K562 (cell line): ENCODE measurements around the gene TARM1.

ENCODE experiments used
- CEBPB ChIP-seq: fragments of 450-650 bp; IDR thresholded peaks from 2 replicates; pipeline ENCODE4 v1.6.1; 2016; ENCODE audit warnings: missing genetic modification characterization, missing compliant biosample characterization
- CREB1 ChIP-seq, 2 experiments: sonication (generic) in 1 of 2; formaldehyde crosslinking in 1 of 2; IDR thresholded peaks; 2 replicates each; pipeline versions ENCODE4 v1.6.1 to v1.8.0; 2012 to 2022; ENCODE audit warnings: inconsistent platforms in 1 of 2, mild to moderate bottlenecking in 1 of 2, missing genetic modification reagents in 1 of 2, moderate library complexity in 1 of 2
- KAT7 ChIP-seq: sonication (generic); formaldehyde crosslinking; IDR thresholded peaks from 2 replicates; pipeline ENCODE4 v1.8.0; 2022; ENCODE audit warnings: missing genetic modification reagents, mild to moderate bottlenecking, borderline replicate concordance
- KDM1A ChIP-seq, 2 experiments: fragments of 450-650 bp; IDR thresholded peaks; 2 replicates each; pipeline ENCODE4 v1.6.1; 2016; ENCODE audit warnings: mild to moderate bottlenecking in 2 of 2
- MEF2D ChIP-seq: conservative IDR thresholded peaks from 2 replicates; pipeline ENCODE4 v1.6.1; 2016; ENCODE audit warnings: low read depth, missing genetic modification characterization, missing compliant biosample characterization
- NR3C1 ChIP-seq: sonication (generic); formaldehyde crosslinking; IDR thresholded peaks from 2 replicates; pipeline ENCODE4 v1.8.1; 2022; ENCODE audit warnings: missing genetic modification reagents
- ZNF253 ChIP-seq: fragments of 250-450 bp; sonication (Bioruptor Pico); conservative IDR thresholded peaks from 2 replicates; pipeline ENCODE4 v1.6.1; 2021; ENCODE audit warnings: mild to moderate bottlenecking
- TF ChIP-seq, protein P1 (sequence below), 2 experiments: IDR thresholded peaks; 2 replicates each; pipeline ENCODE4 v1.6.1; 2012; ENCODE audit warnings: improper control_type of control experiment in 2 of 2, low read depth in 2 of 2, low read length in 2 of 2, borderline replicate concordance in 1 of 2
- TF ChIP-seq, protein P2 (sequence below): fragments of 450-650 bp; IDR thresholded peaks from 2 replicates; pipeline ENCODE4 v1.6.1; 2017; ENCODE audit warnings: antibody characterized with exemption, mild to moderate bottlenecking
- TF ChIP-seq, protein P3 (sequence below), 3 experiments: IDR thresholded peaks in 2 of 3; conservative IDR thresholded peaks in 1 of 3; 2 replicates each; pipeline ENCODE4 v1.5.1; 2011 to 2012; ENCODE audit warnings: low read length in 3 of 3, mild to moderate bottlenecking in 3 of 3, control low read depth in 2 of 3, improper control_type of control experiment in 1 of 3, inconsistent platforms in 1 of 3, low read depth in 1 of 3, mixed read lengths in 1 of 3, moderate library complexity in 1 of 3; ENCODE audit not compliant: insufficient read depth in 2 of 3
- TF ChIP-seq, protein P4 (sequence below), 2 experiments: IDR thresholded peaks; 2 replicates each; pipeline ENCODE4 v1.6.1; 2011; ENCODE audit warnings: borderline replicate concordance in 1 of 2, control low read depth in 1 of 2, low read depth in 1 of 2, low read length in 1 of 2, mild to moderate bottlenecking in 1 of 2, mixed read lengths in 1 of 2, moderate library complexity in 1 of 2; ENCODE audit not compliant: insufficient read depth in 1 of 2, insufficient read length in 1 of 2, poor library complexity in 1 of 2, severe bottlenecking in 1 of 2; ENCODE audit errors: extremely low read depth in 1 of 2
- TF ChIP-seq, protein P5 (sequence below): fragments of 200-800 bp; sonication (Bioruptor generic); IDR thresholded peaks from 2 replicates; pipeline ENCODE4 v1.6.1; 2017; ENCODE audit warnings: missing genetic modification characterization, missing compliant biosample characterization
- TF ChIP-seq, protein P6 (sequence below): sonication (generic); formaldehyde crosslinking; IDR thresholded peaks from 2 replicates; pipeline ENCODE4 v1.8.0; 2022; ENCODE audit warnings: missing genetic modification reagents, mild to moderate bottlenecking, borderline replicate concordance
- TF ChIP-seq, protein P7 (sequence below): fragments of 250-450 bp; sonication (Bioruptor Pico); IDR thresholded peaks from 2 replicates; pipeline ENCODE4 v1.8.0; 2022; ENCODE audit warnings: inconsistent platforms

DNA sequence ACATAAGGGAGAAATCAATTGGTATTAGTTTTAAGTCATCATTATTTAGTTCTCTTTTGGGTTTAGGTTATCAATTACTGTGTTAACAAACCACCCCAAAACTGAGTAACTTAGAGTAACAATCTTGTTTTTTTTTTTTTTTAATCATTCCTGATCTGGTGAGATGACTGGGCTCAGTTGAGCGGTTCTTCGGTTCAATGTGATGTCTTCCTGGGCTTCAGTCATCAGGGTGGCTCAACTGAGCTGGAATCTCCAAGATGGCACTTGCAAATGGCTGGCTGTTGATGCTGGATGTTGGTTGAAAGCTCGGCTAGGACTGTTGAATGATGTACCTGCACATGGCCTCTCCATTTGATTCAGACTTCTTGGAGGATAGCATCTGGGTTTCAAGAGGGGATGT, 3.2 kb upstream of the TARM1 start:
- TF ChIP-seq KAT7 (CRISPR knock-in tag) (no peak), ZNF253 (CRISPR knock-in tag) (no peak), MEF2D (tag) (no peak), CEBPB (tag) (no peak), CREB1 (IDR thresholded peaks at IDR 0.05) (no peak), CREB1 (CRISPR knock-in tag; IDR thresholded peaks at IDR 0.05) (no peak), NR3C1 (CRISPR knock-in tag) (no peak), KDM1A (IDR thresholded peaks at IDR 0.05) (no peak)
- TF ChIP-seq, protein P1, sequence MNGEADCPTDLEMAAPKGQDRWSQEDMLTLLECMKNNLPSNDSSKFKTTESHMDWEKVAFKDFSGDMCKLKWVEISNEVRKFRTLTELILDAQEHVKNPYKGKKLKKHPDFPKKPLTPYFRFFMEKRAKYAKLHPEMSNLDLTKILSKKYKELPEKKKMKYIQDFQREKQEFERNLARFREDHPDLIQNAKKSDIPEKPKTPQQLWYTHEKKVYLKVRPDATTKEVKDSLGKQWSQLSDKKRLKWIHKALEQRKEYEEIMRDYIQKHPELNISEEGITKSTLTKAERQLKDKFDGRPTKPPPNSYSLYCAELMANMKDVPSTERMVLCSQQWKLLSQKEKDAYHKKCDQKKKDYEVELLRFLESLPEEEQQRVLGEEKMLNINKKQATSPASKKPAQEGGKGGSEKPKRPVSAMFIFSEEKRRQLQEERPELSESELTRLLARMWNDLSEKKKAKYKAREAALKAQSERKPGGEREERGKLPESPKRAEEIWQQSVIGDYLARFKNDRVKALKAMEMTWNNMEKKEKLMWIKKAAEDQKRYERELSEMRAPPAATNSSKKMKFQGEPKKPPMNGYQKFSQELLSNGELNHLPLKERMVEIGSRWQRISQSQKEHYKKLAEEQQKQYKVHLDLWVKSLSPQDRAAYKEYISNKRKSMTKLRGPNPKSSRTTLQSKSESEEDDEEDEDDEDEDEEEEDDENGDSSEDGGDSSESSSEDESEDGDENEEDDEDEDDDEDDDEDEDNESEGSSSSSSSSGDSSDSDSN (IDR thresholded peaks at IDR 0.05; ENCODE audit: borderline replicate concordance in 1 of 2, low read depth in 2 of 2, low read length in 2 of 2): no peak
- TF ChIP-seq, protein P2, sequence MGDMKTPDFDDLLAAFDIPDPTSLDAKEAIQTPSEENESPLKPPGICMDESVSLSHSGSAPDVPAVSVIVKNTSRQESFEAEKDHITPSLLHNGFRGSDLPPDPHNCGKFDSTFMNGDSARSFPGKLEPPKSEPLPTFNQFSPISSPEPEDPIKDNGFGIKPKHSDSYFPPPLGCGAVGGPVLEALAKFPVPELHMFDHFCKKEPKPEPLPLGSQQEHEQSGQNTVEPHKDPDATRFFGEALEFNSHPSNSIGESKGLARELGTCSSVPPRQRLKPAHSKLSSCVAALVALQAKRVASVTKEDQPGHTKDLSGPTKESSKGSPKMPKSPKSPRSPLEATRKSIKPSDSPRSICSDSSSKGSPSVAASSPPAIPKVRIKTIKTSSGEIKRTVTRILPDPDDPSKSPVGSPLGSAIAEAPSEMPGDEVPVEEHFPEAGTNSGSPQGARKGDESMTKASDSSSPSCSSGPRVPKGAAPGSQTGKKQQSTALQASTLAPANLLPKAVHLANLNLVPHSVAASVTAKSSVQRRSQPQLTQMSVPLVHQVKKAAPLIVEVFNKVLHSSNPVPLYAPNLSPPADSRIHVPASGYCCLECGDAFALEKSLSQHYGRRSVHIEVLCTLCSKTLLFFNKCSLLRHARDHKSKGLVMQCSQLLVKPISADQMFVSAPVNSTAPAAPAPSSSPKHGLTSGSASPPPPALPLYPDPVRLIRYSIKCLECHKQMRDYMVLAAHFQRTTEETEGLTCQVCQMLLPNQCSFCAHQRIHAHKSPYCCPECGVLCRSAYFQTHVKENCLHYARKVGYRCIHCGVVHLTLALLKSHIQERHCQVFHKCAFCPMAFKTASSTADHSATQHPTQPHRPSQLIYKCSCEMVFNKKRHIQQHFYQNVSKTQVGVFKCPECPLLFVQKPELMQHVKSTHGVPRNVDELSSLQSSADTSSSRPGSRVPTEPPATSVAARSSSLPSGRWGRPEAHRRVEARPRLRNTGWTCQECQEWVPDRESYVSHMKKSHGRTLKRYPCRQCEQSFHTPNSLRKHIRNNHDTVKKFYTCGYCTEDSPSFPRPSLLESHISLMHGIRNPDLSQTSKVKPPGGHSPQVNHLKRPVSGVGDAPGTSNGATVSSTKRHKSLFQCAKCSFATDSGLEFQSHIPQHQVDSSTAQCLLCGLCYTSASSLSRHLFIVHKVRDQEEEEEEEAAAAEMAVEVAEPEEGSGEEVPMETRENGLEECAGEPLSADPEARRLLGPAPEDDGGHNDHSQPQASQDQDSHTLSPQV: no peak
- TF ChIP-seq, protein P3, sequence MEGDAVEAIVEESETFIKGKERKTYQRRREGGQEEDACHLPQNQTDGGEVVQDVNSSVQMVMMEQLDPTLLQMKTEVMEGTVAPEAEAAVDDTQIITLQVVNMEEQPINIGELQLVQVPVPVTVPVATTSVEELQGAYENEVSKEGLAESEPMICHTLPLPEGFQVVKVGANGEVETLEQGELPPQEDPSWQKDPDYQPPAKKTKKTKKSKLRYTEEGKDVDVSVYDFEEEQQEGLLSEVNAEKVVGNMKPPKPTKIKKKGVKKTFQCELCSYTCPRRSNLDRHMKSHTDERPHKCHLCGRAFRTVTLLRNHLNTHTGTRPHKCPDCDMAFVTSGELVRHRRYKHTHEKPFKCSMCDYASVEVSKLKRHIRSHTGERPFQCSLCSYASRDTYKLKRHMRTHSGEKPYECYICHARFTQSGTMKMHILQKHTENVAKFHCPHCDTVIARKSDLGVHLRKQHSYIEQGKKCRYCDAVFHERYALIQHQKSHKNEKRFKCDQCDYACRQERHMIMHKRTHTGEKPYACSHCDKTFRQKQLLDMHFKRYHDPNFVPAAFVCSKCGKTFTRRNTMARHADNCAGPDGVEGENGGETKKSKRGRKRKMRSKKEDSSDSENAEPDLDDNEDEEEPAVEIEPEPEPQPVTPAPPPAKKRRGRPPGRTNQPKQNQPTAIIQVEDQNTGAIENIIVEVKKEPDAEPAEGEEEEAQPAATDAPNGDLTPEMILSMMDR (IDR thresholded peaks at IDR 0.05 in 2 of 3, conservative IDR thresholded peaks at IDR 0.05 in 1 of 3; ENCODE audit: insufficient read depth in 2 of 3, low read depth in 1 of 3, low read length in 3 of 3): no peak
- TF ChIP-seq, protein P4, sequence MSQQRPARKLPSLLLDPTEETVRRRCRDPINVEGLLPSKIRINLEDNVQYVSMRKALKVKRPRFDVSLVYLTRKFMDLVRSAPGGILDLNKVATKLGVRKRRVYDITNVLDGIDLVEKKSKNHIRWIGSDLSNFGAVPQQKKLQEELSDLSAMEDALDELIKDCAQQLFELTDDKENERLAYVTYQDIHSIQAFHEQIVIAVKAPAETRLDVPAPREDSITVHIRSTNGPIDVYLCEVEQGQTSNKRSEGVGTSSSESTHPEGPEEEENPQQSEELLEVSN (IDR thresholded peaks at IDR 0.05; ENCODE audit: borderline replicate concordance in 1 of 2, extremely low read depth in 1 of 2, insufficient read depth in 1 of 2, insufficient read length in 1 of 2, low read depth in 1 of 2, low read length in 1 of 2, poor library complexity in 1 of 2, severe bottlenecking in 1 of 2): no peak
- TF ChIP-seq, protein P5, sequence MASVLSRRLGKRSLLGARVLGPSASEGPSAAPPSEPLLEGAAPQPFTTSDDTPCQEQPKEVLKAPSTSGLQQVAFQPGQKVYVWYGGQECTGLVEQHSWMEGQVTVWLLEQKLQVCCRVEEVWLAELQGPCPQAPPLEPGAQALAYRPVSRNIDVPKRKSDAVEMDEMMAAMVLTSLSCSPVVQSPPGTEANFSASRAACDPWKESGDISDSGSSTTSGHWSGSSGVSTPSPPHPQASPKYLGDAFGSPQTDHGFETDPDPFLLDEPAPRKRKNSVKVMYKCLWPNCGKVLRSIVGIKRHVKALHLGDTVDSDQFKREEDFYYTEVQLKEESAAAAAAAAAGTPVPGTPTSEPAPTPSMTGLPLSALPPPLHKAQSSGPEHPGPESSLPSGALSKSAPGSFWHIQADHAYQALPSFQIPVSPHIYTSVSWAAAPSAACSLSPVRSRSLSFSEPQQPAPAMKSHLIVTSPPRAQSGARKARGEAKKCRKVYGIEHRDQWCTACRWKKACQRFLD: no peak
- TF ChIP-seq, protein P6, sequence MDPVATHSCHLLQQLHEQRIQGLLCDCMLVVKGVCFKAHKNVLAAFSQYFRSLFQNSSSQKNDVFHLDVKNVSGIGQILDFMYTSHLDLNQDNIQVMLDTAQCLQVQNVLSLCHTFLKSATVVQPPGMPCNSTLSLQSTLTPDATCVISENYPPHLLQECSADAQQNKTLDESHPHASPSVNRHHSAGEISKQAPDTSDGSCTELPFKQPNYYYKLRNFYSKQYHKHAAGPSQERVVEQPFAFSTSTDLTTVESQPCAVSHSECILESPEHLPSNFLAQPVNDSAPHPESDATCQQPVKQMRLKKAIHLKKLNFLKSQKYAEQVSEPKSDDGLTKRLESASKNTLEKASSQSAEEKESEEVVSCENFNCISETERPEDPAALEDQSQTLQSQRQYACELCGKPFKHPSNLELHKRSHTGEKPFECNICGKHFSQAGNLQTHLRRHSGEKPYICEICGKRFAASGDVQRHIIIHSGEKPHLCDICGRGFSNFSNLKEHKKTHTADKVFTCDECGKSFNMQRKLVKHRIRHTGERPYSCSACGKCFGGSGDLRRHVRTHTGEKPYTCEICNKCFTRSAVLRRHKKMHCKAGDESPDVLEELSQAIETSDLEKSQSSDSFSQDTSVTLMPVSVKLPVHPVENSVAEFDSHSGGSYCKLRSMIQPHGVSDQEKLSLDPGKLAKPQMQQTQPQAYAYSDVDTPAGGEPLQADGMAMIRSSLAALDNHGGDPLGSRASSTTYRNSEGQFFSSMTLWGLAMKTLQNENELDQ (CRISPR knock-in tag): no peak
- TF ChIP-seq, protein P7, sequence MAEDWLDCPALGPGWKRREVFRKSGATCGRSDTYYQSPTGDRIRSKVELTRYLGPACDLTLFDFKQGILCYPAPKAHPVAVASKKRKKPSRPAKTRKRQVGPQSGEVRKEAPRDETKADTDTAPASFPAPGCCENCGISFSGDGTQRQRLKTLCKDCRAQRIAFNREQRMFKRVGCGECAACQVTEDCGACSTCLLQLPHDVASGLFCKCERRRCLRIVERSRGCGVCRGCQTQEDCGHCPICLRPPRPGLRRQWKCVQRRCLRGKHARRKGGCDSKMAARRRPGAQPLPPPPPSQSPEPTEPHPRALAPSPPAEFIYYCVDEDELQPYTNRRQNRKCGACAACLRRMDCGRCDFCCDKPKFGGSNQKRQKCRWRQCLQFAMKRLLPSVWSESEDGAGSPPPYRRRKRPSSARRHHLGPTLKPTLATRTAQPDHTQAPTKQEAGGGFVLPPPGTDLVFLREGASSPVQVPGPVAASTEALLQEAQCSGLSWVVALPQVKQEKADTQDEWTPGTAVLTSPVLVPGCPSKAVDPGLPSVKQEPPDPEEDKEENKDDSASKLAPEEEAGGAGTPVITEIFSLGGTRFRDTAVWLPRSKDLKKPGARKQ (CRISPR knock-in tag): no peak
